ENCODE results near the gene MRPS33. TPM values are rescaled to one million over a fixed set of nuclear protein-coding genes. Genes with fewer than 3 reads are reported as not detected.

The MRPS33 gene
- total RNA-seq, 1 experiment from 2014 or later, result 57.1 TPM

GRCh38 chr7:141001122-141001521 lies 13.6 kb downstream of the MRPS33 start:
- intact Hi-C loops (cut with micrococcal nuclease), result no loop called here
- Histone ChIP-seq H2AFZ (ENCODE audit: low read length) (no peak overlapping the region), H3K27ac (ENCODE audit: low read length) (no peak overlapping the region), H3K4me1 (ENCODE audit: insufficient read depth, low read length) (no peaks in the 10 kb centered on the region), H3K79me2 (ENCODE audit: low read length) (no peaks in the 10 kb centered on the region), H3K9me2 (replicated peaks; ENCODE audit: low read length) (no peaks in the 10 kb centered on the region), H4K20me1 (ENCODE audit: low read length) (no peaks in the 10 kb centered on the region), H3K27me3 (ENCODE audit: low read length) (0 out of 2 replicates have a peak, but pooled peaks cover 5% of the 10 kb centered on the region), H3K4me2 (ENCODE audit: low read length) (no peak overlapping the region), H3K9me3 (ENCODE audit: low read length) (no peaks in the 10 kb centered on the region), H3K36me3 (ENCODE audit: low read depth, low read length) (peaks cover 6% of the 10 kb centered on the region; the same call in 1 of the 2 replicates), H3K9ac (ENCODE audit: low read length) (no peak overlapping the region), H3F3A (ENCODE audit: low read length, unreplicated experiment) (no peaks in the 10 kb centered on the region), H3K4me3 (ENCODE audit: low read length) (no peak overlapping the region)
- CTCF ChIA-PET, result interaction anchor here (0.5 to 0.6 kb wide), 3 partner anchors 15 to 144 kb away, joined by 3 to 4 read pairs (median 4); no protein-coding TSS in a partner anchor
- ATAC-seq (no peak), DNase-seq (no peak)
- no TSS peak for BruUV-seq (replicated peaks)
- POLR2A ChIA-PET (ENCODE audit: unreplicated experiment), result no interaction called here
- TF ChIP-seq CTCF (conservative IDR thresholded peaks at IDR 0.05; ENCODE audit: low read depth, low read length) (no peak), EZH2phosphoT487 (IDR thresholded peaks at IDR 0.05; ENCODE audit: borderline replicate concordance, low read length) (no peak), EZH2 (IDR thresholded peaks at IDR 0.05; ENCODE audit: low read length, unreplicated experiment) (no peak)

- ATAC-seq (no peak), DNase-seq (no peak)
- H2AFZ ChIP-seq (ENCODE audit: low read length), result no peak overlapping the region
- CTCF ChIA-PET, result no interaction called here
- POLR2A ChIA-PET (ENCODE audit: unreplicated experiment), result no interaction called here
- H3K9me3 ChIP-seq (ENCODE audit: low read length), result no peaks in the 10 kb centered on the region
- H3K9me2 ChIP-seq (replicated peaks; ENCODE audit: low read length), result no peaks in the 10 kb centered on the region
- no peaks in the 10 kb centered on the region for H3K4me1 ChIP-seq (ENCODE audit: insufficient read depth, low read length)
- H3K4me3 ChIP-seq (ENCODE audit: low read length), result no peak overlapping the region
- no peak overlapping the region for H3K9ac ChIP-seq (ENCODE audit: low read length)
- no peaks in the 10 kb centered on the region for H3K36me3 ChIP-seq (ENCODE audit: low read depth, low read length)
- no peaks in the 10 kb centered on the region for H4K20me1 ChIP-seq (ENCODE audit: low read length)
- TF ChIP-seq EZH2 (IDR thresholded peaks at IDR 0.05; ENCODE audit: low read length, unreplicated experiment) (no peak), EZH2phosphoT487 (IDR thresholded peaks at IDR 0.05; ENCODE audit: borderline replicate concordance, low read length) (no peak), CTCF (conservative IDR thresholded peaks at IDR 0.05; ENCODE audit: low read depth, low read length) (no peak)
- BruUV-seq (replicated peaks), result no TSS peak
- no peaks in the 10 kb centered on the region for H3K79me2 ChIP-seq (ENCODE audit: low read length)
- H3K4me2 ChIP-seq (ENCODE audit: low read length), result no peak overlapping the region
- H3K27ac ChIP-seq (ENCODE audit: low read length), result no peak overlapping the region
- H3K27me3 ChIP-seq (ENCODE audit: low read length), result 0 out of 2 replicates have a peak, but pooled peaks cover 5% of the 10 kb centered on the region
- intact Hi-C loops (cut with micrococcal nuclease), result loop anchor here (5.0 to 10.0 kb wide), 2 partner anchors 271 to 1854 kb away; no protein-coding TSS in a partner anchor
- H3F3A ChIP-seq (ENCODE audit: low read length, unreplicated experiment), result no peaks in the 10 kb centered on the region
Observed at GRCh38 chr7:140998715-140999114, 16.0 kb downstream of the MRPS33 start.

GRCh38 chr7:140992422-140992821 lies 22.3 kb downstream of the MRPS33 start:
- H3K27ac ChIP-seq (ENCODE audit: low read length), result no peak overlapping the region
- no peaks in the 10 kb centered on the region for H3K36me3 ChIP-seq (ENCODE audit: low read depth, low read length)
- POLR2A ChIA-PET (ENCODE audit: unreplicated experiment), result no interaction called here
- TF ChIP-seq EZH2phosphoT487 (IDR thresholded peaks at IDR 0.05; ENCODE audit: borderline replicate concordance, low read length) (no peak), CTCF (conservative IDR thresholded peaks at IDR 0.05; ENCODE audit: low read depth, low read length) (no peak), EZH2 (IDR thresholded peaks at IDR 0.05; ENCODE audit: low read length, unreplicated experiment) (no peak)
- intact Hi-C loops (cut with micrococcal nuclease), result loop anchor here (10.0 kb wide), 1 partner anchor 1848 kb away; no protein-coding TSS in a partner anchor
- no peaks in the 10 kb centered on the region for H3K9me2 ChIP-seq (replicated peaks; ENCODE audit: low read length)
- no peaks in the 10 kb centered on the region for H3K79me2 ChIP-seq (ENCODE audit: low read length)
- no peaks in the 10 kb centered on the region for H4K20me1 ChIP-seq (ENCODE audit: low read length)
- H2AFZ ChIP-seq (ENCODE audit: low read length), result no peak overlapping the region
- H3K4me1 ChIP-seq (ENCODE audit: insufficient read depth, low read length), result 0 out of 2 replicates have a peak, but pooled peaks cover 7% of the 10 kb centered on the region
- H3K4me2 ChIP-seq (ENCODE audit: low read length), result no peak overlapping the region
- no peaks in the 10 kb centered on the region for H3F3A ChIP-seq (ENCODE audit: low read length, unreplicated experiment)
- no peak overlapping the region for H3K9ac ChIP-seq (ENCODE audit: low read length)
- ATAC-seq (no peak), DNase-seq (no peak)
- no peak overlapping the region for H3K4me3 ChIP-seq (ENCODE audit: low read length)
- no peaks in the 10 kb centered on the region for H3K9me3 ChIP-seq (ENCODE audit: low read length)
- no peaks in the 10 kb centered on the region for H3K27me3 ChIP-seq (ENCODE audit: low read length)
- BruUV-seq (replicated peaks), result no TSS peak
- CTCF ChIA-PET, result interaction anchor here (0.6 kb wide), 1 partner anchor 38 kb away, joined by 3 read pairs; no protein-coding TSS in a partner anchor

Measured in PC-3 (cell line).